HepG2 (cell line): ENCODE results near the gene RNASE8. TPM values are rescaled to one million over a fixed set of nuclear protein-coding genes. Genes with fewer than 3 reads are reported as not detected.

Experiments used
- AGO1 ChIP-seq: fragments of 200-400 bp; formaldehyde crosslinking; IDR thresholded peaks from 2 replicates; pipeline ENCODE4 v1.6.1; 2017; ENCODE audit warnings: mild to moderate bottlenecking, low read depth, low read length, moderate library complexity; ENCODE audit not compliant: poor library complexity, severe bottlenecking
- FOXK2 ChIP-seq: fragments of 450-650 bp; IDR thresholded peaks from 2 replicates; pipeline ENCODE4 v1.6.1; 2016
- IRF2 ChIP-seq: IDR thresholded peaks from 2 replicates; pipeline ENCODE4 v1.6.1; 2018; ENCODE audit warnings: missing genetic modification reagents, missing compliant biosample characterization
- KDM5A ChIP-seq: fragments of 200-600 bp; sonication (generic); IDR thresholded peaks from 2 replicates; pipeline ENCODE4 v1.7.0; 2018; ENCODE audit warnings: antibody characterized with exemption, mild to moderate bottlenecking, low read length, borderline replicate concordance
- MZF1 ChIP-seq: sonication (generic); formaldehyde crosslinking; IDR thresholded peaks from 2 replicates; pipeline ENCODE4 v1.8.1; 2023; ENCODE audit warnings: mild to moderate bottlenecking, missing genetic modification reagents, borderline replicate concordance
- NFRKB ChIP-seq: fragments of 450-650 bp; IDR thresholded peaks from 2 replicates; pipeline ENCODE4 v1.6.1; 2017
- RFXANK ChIP-seq: IDR thresholded peaks from 2 replicates; pipeline ENCODE4 v1.6.1; 2016
- SNRNP70 ChIP-seq: fragments of 200-400 bp; formaldehyde crosslinking; IDR thresholded peaks from 2 replicates; pipeline ENCODE4 v1.6.1; 2017; ENCODE audit warnings: mild to moderate bottlenecking, low read depth, low read length, moderate library complexity
- STAT5B ChIP-seq: sonication (generic); formaldehyde crosslinking; IDR thresholded peaks from 2 replicates; pipeline ENCODE4 v1.4.0; 2020; ENCODE audit warnings: missing genetic modification reagents
- TRAFD1 ChIP-seq: sonication (generic); formaldehyde crosslinking; IDR thresholded peaks from 2 replicates; pipeline ENCODE4 v1.5.1; 2020; ENCODE audit warnings: missing genetic modification reagents, mild to moderate bottlenecking, borderline replicate concordance
- XRCC5 ChIP-seq: fragments of 200-400 bp; formaldehyde crosslinking; optimal IDR thresholded peaks from 2 replicates; pipeline ENCODE3; 2017; ENCODE audit warnings: mild to moderate bottlenecking, low read length
- ZBTB25 ChIP-seq: IDR thresholded peaks from 2 replicates; pipeline ENCODE4 v1.6.1; 2018; ENCODE audit warnings: missing genetic modification reagents
- ZFP41 ChIP-seq: sonication (generic); formaldehyde crosslinking; IDR thresholded peaks from 2 replicates; pipeline ENCODE4 v1.4.0; 2020; ENCODE audit warnings: mild to moderate bottlenecking, missing genetic modification reagents, borderline replicate concordance
- ZNF30 ChIP-seq: sonication (generic); formaldehyde crosslinking; IDR thresholded peaks from 2 replicates; pipeline ENCODE4 v1.5.0; 2020; ENCODE audit warnings: mild to moderate bottlenecking, missing genetic modification reagents
- ZNF776 ChIP-seq: sonication (generic); formaldehyde crosslinking; IDR thresholded peaks from 2 replicates; pipeline ENCODE4 v1.4.0; 2020; ENCODE audit warnings: mild to moderate bottlenecking, missing genetic modification reagents
- ZNF790 ChIP-seq: sonication (generic); formaldehyde crosslinking; IDR thresholded peaks from 2 replicates; pipeline ENCODE4 v1.8.0; 2022; ENCODE audit warnings: missing genetic modification reagents, mild to moderate bottlenecking, borderline replicate concordance
- polyA plus RNA-seq, 8 experiments: library from polyadenylated mRNA; depleted of rRNA in 3 of 8; stranded (reverse) in 7 of 8; unstranded in 1 of 8; fragments of >200 nt; fragmentation: Illumina TruSeq in 4 of 8; extraction: Trizol in 4 of 8; gene quantifications; 2 replicates each; pipeline versions ENCODE4 v1.2.1 to v1.2.3, GENCODE V29; 2011 to 2016; ENCODE audit warnings: low read depth in 4 of 8, missing spikeins in 1 of 8, mixed read lengths in 1 of 8; ENCODE audit not compliant: insufficient read depth in 1 of 8
- total RNA-seq, 5 experiments: library from RNA; depleted of rRNA; stranded (reverse); fragments of >200 nt; fragmentation: Illumina TruSeq; extraction: Trizol; gene quantifications; 2 replicates each; pipeline ENCODE4 v1.2.3, GENCODE V29; 2016; ENCODE audit warnings: low read depth in 1 of 5
- TF ChIP-seq, protein P1 (sequence below): sonication (generic); formaldehyde crosslinking; IDR thresholded peaks from 2 replicates; pipeline ENCODE4 v1.4.0; 2020; ENCODE audit warnings: mild to moderate bottlenecking, missing genetic modification reagents
- TF ChIP-seq, protein P2 (sequence below): IDR thresholded peaks from 2 replicates; pipeline ENCODE4 v1.6.1; 2016; ENCODE audit warnings: control low read depth

The RNASE8 gene
- total and polyA plus RNA-seq, 2 of the 13 experiments (the other 11 are each of a cell fraction or from before 2014, with no cell fraction given): not detected

GRCh38 chr14:21106498-21107282 is 49.1 kb downstream of the RNASE8 start (continued):
- TF ChIP-seq, protein P1, sequence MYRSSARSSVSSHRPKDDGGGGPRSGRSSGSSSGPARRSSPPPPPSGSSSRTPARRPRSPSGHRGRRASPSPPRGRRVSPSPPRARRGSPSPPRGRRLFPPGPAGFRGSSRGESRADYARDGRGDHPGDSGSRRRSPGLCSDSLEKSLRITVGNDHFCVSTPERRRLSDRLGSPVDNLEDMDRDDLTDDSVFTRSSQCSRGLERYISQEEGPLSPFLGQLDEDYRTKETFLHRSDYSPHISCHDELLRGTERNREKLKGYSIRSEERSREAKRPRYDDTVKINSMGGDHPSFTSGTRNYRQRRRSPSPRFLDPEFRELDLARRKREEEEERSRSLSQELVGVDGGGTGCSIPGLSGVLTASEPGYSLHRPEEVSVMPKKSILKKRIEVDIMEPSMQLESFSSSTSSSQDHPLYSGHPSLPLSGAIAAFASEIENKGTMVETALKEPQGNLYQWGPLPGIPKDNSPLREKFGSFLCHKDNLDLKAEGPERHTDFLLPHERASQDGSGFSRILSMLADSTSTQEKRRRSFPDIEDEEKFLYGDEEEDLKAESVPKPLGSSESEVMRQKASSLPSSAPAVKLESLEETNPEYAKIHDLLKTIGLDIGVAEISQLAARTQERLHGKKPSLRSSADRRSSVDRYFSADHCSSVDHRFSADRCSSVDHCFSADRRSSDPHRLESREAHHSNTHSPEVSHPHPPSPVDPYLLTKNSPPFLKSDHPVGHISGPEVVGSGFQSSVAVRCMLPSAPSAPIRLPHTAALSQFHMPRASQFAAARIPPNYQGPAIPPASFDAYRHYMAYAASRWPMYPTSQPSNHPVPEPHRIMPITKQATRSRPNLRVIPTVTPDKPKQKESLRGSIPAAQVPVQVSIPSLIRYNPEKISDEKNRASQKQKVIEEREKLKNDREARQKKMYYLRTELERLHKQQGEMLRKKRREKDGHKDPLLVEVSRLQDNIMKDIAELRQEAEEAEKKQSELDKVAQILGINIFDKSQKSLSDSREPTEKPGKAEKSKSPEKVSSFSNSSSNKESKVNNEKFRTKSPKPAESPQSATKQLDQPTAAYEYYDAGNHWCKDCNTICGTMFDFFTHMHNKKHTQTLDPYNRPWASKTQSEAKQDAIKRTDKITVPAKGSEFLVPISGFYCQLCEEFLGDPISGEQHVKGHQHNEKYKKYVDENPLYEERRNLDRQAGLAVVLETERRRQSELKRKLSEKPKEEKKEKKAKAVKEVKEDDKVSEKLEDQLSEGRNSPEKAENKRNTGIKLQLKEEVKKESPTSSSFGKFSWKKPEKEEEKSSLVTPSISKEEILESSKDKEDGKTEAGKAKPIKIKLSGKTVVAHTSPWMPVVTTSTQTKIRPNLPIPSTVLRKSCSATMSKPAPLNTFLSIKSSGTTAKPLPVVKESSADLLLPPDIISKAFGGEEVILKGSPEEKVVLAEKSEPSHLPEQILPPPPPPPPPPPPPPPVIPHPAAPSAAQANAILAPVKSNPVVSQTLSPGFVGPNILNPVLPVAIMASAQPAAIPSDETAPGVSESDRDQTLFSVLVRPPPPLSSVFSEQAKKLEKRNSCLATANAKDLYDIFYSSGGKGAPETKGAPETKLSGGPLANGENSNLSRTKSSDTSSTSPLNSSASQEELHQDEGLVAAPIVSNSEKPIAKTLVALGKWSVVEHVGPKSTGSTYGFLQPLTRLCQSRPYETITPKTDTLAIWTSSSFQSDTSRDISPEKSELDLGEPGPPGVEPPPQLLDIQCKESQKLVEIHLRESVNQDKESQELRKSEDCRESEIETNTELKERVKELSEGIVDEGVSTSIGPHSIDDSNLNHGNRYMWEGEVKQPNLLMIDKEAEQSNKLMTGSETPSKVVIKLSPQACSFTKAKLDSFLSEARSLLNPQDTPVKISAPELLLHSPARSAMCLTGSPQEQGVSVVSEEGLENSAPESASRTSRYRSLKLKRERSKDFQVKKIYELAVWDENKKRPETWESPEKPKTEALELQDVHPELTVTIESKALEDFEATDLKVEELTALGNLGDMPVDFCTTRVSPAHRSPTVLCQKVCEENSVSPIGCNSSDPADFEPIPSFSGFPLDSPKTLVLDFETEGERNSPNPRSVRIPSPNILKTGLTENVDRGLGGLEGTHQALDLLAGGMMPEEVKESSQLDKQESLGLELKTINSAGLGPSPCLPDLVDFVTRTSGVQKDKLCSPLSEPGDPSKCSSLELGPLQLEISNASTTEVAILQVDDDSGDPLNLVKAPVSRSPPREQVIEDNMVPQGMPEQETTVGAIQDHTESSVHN (CRISPR knock-in tag): no peak
- peak; percentile 59; the same call in 1 of the 2 replicates for TF ChIP-seq STAT5B (CRISPR knock-in tag)
- TF ChIP-seq, protein P2, sequence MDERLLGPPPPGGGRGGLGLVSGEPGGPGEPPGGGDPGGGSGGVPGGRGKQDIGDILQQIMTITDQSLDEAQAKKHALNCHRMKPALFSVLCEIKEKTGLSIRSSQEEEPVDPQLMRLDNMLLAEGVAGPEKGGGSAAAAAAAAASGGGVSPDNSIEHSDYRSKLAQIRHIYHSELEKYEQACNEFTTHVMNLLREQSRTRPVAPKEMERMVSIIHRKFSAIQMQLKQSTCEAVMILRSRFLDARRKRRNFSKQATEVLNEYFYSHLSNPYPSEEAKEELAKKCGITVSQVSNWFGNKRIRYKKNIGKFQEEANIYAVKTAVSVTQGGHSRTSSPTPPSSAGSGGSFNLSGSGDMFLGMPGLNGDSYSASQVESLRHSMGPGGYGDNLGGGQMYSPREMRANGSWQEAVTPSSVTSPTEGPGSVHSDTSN (CRISPR knock-in tag): no peak
- TF ChIP-seq SNRNP70: no peak
- no peak for TF ChIP-seq MZF1 (CRISPR knock-in tag)
- TF ChIP-seq ZNF776 (CRISPR knock-in tag): 0 out of 2 replicates have a peak, but pooled peaks have one; percentile 21
- TF ChIP-seq AGO1: no peak
- no peak for TF ChIP-seq ZFP41
- TF ChIP-seq TRAFD1 (CRISPR knock-in tag): no peak
- TF ChIP-seq ZNF30: peak; percentile 40; the same call in 1 of the 2 replicates
- TF ChIP-seq IRF2: peak; percentile 75
- TF ChIP-seq KDM5A: 0 out of 2 replicates have a peak, but pooled peaks have one; percentile 23
- no peak for TF ChIP-seq FOXK2
- TF ChIP-seq NFRKB: no peak
- no peak for TF ChIP-seq RFXANK (CRISPR knock-in tag)
- peak; percentile 92 for TF ChIP-seq XRCC5
- no peak for TF ChIP-seq ZNF790 (CRISPR knock-in tag)
- TF ChIP-seq ZBTB25 (CRISPR knock-in tag): peak; percentile 76
